ENCODE data around the gene ENDOU.

Gene ENDOU

DNA sequence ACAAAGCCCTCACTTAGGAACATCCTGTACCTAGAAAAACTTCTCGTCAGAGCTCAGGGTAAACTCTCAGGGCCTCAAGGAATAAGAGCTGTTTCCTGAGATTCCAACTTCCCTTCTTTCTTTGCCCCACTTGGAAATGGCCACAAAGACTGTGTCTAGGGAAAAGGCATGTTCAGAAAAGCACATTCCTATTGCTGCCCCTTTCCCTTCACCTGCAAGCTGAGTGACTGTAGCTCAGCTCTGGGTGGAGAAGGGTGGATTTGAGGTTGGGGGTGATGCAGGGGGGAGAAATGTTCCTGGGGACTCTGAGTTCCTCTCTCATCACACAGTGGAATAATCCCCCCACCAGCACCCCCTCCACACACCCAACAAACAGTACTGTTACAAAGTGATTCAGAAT is 6.8 kb downstream of the ENDOU start:
- no peak for TF ChIP-seq ZNF565 (CRISPR knock-in tag; conservative IDR thresholded peaks at IDR 0.05; ENCODE audit: low read depth)
- no peak for TF ChIP-seq OSR1 (CRISPR knock-in tag; IDR thresholded peaks at IDR 0.05)
- TF ChIP-seq ISL1 (CRISPR knock-in tag; IDR thresholded peaks at IDR 0.05), result no peak
- TF ChIP-seq ZNF8 (CRISPR knock-in tag; IDR thresholded peaks at IDR 0.05), result no peak
- no peak for TF ChIP-seq BACH2 (CRISPR knock-in tag; IDR thresholded peaks at IDR 0.05; ENCODE audit: borderline replicate concordance)
- TF ChIP-seq, protein P1, sequence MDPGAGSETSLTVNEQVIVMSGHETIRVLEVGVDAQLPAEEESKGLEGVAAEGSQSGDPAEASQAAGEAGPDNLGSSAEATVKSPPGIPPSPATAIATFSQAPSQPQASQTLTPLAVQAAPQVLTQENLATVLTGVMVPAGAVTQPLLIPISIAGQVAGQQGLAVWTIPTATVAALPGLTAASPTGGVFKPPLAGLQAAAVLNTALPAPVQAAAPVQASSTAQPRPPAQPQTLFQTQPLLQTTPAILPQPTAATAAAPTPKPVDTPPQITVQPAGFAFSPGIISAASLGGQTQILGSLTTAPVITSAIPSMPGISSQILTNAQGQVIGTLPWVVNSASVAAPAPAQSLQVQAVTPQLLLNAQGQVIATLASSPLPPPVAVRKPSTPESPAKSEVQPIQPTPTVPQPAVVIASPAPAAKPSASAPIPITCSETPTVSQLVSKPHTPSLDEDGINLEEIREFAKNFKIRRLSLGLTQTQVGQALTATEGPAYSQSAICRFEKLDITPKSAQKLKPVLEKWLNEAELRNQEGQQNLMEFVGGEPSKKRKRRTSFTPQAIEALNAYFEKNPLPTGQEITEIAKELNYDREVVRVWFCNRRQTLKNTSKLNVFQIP (CRISPR knock-in tag; IDR thresholded peaks at IDR 0.05; ENCODE audit: borderline replicate concordance, low read depth), result no peak
- no peak for TF ChIP-seq PATZ1 (CRISPR knock-in tag; IDR thresholded peaks at IDR 0.05; ENCODE audit: borderline replicate concordance)
- no peak for TF ChIP-seq ZFP3 (CRISPR knock-in tag; IDR thresholded peaks at IDR 0.05)
- TF ChIP-seq SNAI2 (CRISPR knock-in tag; IDR thresholded peaks at IDR 0.05), result no peak
- no peak for TF ChIP-seq ZC3H10 (CRISPR knock-in tag; IDR thresholded peaks at IDR 0.05)
- TF ChIP-seq ESRRG (CRISPR knock-in tag; IDR thresholded peaks at IDR 0.05), result no peak
- TF ChIP-seq TCF4 (CRISPR knock-in tag; IDR thresholded peaks at IDR 0.05; ENCODE audit: borderline replicate concordance), result no peak
- no peak for TF ChIP-seq CSDC2 (CRISPR knock-in tag; IDR thresholded peaks at IDR 0.05)
- TF ChIP-seq, protein P2, sequence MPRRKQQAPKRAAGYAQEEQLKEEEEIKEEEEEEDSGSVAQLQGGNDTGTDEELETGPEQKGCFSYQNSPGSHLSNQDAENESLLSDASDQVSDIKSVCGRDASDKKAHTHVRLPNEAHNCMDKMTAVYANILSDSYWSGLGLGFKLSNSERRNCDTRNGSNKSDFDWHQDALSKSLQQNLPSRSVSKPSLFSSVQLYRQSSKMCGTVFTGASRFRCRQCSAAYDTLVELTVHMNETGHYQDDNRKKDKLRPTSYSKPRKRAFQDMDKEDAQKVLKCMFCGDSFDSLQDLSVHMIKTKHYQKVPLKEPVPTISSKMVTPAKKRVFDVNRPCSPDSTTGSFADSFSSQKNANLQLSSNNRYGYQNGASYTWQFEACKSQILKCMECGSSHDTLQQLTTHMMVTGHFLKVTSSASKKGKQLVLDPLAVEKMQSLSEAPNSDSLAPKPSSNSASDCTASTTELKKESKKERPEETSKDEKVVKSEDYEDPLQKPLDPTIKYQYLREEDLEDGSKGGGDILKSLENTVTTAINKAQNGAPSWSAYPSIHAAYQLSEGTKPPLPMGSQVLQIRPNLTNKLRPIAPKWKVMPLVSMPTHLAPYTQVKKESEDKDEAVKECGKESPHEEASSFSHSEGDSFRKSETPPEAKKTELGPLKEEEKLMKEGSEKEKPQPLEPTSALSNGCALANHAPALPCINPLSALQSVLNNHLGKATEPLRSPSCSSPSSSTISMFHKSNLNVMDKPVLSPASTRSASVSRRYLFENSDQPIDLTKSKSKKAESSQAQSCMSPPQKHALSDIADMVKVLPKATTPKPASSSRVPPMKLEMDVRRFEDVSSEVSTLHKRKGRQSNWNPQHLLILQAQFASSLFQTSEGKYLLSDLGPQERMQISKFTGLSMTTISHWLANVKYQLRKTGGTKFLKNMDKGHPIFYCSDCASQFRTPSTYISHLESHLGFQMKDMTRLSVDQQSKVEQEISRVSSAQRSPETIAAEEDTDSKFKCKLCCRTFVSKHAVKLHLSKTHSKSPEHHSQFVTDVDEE (CRISPR knock-in tag; IDR thresholded peaks at IDR 0.05), result no peak
- no peak for TF ChIP-seq RARB (CRISPR knock-in tag; IDR thresholded peaks at IDR 0.05)
- TF ChIP-seq TOX (CRISPR knock-in tag; IDR thresholded peaks at IDR 0.05; ENCODE audit: borderline replicate concordance), result no peak
- TF ChIP-seq ZNF70 (CRISPR knock-in tag; IDR thresholded peaks at IDR 0.05), result no peak
- TF ChIP-seq, protein P3, sequence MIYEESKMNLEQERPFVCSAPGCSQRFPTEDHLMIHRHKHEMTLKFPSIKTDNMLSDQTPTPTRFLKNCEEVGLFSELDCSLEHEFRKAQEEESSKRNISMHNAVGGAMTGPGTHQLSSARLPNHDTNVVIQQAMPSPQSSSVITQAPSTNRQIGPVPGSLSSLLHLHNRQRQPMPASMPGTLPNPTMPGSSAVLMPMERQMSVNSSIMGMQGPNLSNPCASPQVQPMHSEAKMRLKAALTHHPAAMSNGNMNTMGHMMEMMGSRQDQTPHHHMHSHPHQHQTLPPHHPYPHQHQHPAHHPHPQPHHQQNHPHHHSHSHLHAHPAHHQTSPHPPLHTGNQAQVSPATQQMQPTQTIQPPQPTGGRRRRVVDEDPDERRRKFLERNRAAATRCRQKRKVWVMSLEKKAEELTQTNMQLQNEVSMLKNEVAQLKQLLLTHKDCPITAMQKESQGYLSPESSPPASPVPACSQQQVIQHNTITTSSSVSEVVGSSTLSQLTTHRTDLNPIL (CRISPR knock-in tag; IDR thresholded peaks at IDR 0.05; ENCODE audit: low read depth), result no peak
- no peak for TF ChIP-seq GLIS3 (CRISPR knock-in tag; IDR thresholded peaks at IDR 0.05)
- no peak for TF ChIP-seq CSRNP3 (CRISPR knock-in tag; IDR thresholded peaks at IDR 0.05)
- ATAC-seq, result no peak

GRCh38 chr12:47717443-47718193 is 7.7 kb downstream of the ENDOU start:
- peak; percentile 94 for ATAC-seq
- TF ChIP-seq RARB (CRISPR knock-in tag; IDR thresholded peaks at IDR 0.05) (no peak), ZFP30 (CRISPR knock-in tag; IDR thresholded peaks at IDR 0.05) (no peak), GLIS3 (CRISPR knock-in tag; IDR thresholded peaks at IDR 0.05) (no peak), PATZ1 (CRISPR knock-in tag; IDR thresholded peaks at IDR 0.05; ENCODE audit: borderline replicate concordance) (0 out of 2 replicates have a peak, but pooled peaks have one; percentile 27), ZFP3 (CRISPR knock-in tag; IDR thresholded peaks at IDR 0.05) (no peak)
- TF ChIP-seq, protein P2 (CRISPR knock-in tag; IDR thresholded peaks at IDR 0.05), result no peak
- TF ChIP-seq, protein P1 (CRISPR knock-in tag; IDR thresholded peaks at IDR 0.05; ENCODE audit: borderline replicate concordance, low read depth), result no peak

Data from SK-N-SH treated with all-trans-retinoic acid at 6 μM for 48 hours (cell line).